K562 (cell line): ENCODE data around the gene UPK3A.

ENCODE experiments used
- CTCF ChIP-seq, 3 experiments: IDR thresholded peaks in 2 of 3; conservative IDR thresholded peaks in 1 of 3; 2 replicates each; pipeline ENCODE4 v1.5.1; 2011 to 2012; ENCODE audit warnings: low read length in 3 of 3, mild to moderate bottlenecking in 3 of 3, control low read depth in 2 of 3, improper control_type of control experiment in 1 of 3, inconsistent platforms in 1 of 3, low read depth in 1 of 3, mixed read lengths in 1 of 3, moderate library complexity in 1 of 3; ENCODE audit not compliant: insufficient read depth in 2 of 3
- POLR2A ChIP-seq: fragments of 450-650 bp; conservative IDR thresholded peaks from 2 replicates; pipeline ENCODE4 v1.6.1; 2016

GRCh38 chr22:45238076-45238956 lies 46.4 kb upstream of the UPK3A start:
- TF ChIP-seq CTCF (IDR thresholded peaks at IDR 0.05 in 2 of 3, conservative IDR thresholded peaks at IDR 0.05 in 1 of 3; ENCODE audit: insufficient read depth in 2 of 3, low read depth in 1 of 3, low read length in 3 of 3), result no peak
- TF ChIP-seq POLR2A, result no peak
